Stimulated activated CD8-positive, alpha-beta memory T cell treated with anti-CD3 and anti-CD28 coated beads, Interleukin-15, amount 100 ng/mL, for 1 hour (primary cell): ENCODE measurements around the gene RPRD2.
A peak's percentile ranks its signal among the peaks of the same experiment; 100 is the strongest.
"Not testable (repeated sequence)": the region's sequence is repeated elsewhere in the genome, so short reads cannot be mapped to it uniquely, and the experiment has no call there.

Source experiments
- DNase-seq: peaks from one replicate; pipeline ENCODE4 v3.0.0-alpha.2; 2020; ENCODE audit warnings: low read depth

The RPRD2 gene

DNA sequence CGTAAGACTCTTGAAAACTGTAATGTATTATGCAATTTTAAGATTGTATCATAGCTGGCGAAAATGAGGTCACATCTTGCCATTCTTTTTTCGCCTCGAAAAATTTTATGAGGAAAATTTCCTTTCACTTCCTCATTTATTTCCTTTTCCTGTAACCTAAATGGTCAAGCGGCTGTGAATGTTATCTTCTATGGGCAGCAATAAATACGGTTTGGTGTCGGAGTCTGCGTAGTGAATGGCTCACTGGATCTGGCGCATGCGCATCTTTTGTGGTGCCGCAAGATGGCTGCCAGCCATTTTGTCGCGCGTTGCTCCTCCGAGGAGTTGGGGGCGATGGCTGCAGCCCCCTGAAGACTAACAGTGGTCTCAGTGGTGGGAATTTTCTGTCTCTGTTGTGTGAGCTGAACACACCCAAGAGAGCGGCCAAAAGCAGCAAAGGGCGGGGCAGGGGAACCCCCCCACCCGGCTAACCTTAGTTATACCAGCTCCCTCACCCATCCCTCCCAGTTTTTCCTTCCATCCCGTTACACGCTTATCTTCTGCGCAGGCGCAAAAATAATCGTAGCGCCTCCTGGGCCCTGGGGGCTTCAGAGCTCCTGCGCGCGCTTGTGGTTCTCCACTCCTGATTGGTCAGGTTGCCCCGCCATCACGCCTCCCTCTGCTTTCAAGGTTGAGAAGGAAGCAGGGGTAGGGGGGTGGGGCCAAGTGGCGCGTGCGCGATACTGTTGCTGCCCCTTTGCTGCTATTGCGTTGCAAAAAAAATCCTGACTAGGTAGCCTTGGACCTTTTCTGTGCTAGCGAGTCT lies at the start of gene RPRD2:
TSS of gene RPRD2 (plus strand) at position 722 of the 805 bp plus-strand sequence. CDS start 568 bp downstream, outside the sequence.
- peak; percentile 97 for DNase-seq

- DNase-seq: not testable (repeated sequence)
Observed at GRCh38 chr1:150314691-150315090, 49.3 kb upstream of the RPRD2 start.

DNA sequence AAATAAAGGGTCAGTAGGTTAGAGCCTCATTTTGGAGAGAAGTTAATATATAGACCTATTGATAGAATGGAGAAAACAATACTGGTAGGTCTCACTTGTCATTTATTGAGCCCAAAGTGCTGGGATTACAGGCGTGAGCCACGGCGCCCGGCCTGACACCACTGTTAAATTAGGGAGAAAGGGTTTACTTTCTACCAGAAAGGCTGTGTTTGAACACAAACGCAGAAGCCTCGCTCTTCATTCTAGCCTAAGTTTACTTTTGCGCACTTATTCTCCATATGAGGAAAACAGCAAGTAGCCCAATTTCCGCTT lies 43.3 kb upstream of the RPRD2 start:
- DNase-seq: no peak

DNA sequence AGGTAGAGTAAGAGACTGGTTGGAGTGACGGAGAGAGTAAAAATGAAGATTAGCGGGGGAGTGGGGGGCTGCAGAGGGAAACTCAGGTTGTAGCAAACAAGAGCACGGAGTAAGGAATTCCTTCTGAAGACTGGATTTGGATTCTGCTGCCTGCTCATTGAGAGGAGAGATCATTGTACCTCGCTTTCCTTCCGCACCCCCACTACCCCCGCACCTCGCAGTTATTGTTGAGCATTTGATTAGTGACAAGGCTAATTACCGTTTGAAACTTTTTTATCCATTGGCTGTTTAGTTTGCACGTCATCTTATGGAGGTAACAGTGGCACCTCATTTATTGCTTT lies 42.2 kb upstream of the RPRD2 start:
- no peak for DNase-seq

- no peak for DNase-seq
Observed at GRCh38 chr1:150322310-150322709, 41.6 kb upstream of the RPRD2 start.

DNA sequence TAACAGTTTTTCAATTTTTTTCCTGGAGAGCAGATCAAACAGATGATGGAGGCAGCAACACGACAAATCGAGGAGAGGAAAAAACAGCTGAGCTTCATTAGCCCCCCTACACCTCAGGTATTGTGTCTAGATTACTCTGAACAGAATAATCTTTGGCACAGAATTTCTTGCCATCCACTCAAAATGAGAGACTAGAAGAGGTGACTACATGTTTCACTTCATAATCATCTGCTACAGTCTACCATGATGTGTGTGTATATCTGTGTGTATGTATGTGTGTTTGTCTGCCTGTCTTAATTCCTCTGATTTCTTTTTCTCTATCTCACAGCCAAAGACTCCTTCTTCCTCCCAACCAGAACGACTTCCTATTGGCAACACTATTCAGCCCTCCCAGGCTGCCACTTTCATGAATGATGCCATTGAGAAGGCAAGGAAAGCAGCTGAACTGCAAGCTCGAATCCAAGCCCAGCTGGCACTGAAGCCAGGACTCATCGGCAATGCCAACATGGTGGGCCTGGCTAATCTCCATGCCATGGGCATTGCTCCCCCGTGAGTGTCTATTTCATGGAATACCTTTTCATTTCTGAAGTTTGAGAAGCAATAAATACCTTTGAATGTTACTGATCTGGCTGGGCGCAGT lies 31.2 kb upstream of the RPRD2 start:
- DNase-seq: no peak

GRCh38 chr1:150346316-150346715 lies 17.6 kb upstream of the RPRD2 start:
- no peak for DNase-seq

- no peak for DNase-seq
Observed at GRCh38 chr1:150352866-150353265, 11.1 kb upstream of the RPRD2 start.

DNA sequence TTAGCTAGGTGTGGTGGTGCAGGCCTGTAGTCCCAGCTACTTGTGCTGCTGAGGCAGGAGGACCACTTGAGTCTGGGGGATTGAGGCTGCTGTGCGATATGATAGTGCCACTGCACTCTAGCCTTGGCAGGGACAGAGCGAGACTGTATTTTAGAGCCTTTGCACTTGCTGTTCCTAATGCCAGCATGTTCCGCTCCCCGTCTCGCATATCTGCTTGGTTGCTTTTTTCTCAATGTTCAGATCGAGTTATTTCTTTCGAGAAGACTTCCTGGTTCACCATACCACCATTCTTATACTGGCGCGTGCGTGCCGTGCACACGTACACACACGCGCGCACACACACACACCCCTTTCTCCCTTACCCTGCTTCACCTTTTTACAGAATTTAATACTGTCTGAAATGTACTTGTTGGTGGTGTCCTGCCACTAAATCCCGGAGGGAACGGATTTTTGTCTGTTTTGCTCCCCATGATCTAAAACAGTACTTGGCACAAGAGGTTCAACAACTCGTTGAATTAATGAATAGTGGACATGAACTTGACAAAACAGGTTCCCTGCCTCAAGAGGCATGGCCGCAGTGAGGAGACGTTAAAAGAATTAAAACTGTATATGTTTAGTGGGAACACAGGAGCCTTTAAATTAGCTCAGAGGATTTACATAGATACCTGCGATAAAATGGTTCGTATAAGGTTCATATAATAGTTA lies 1.1 kb upstream of the RPRD2 start:
- DNase-seq: peak; percentile 2

DNA sequence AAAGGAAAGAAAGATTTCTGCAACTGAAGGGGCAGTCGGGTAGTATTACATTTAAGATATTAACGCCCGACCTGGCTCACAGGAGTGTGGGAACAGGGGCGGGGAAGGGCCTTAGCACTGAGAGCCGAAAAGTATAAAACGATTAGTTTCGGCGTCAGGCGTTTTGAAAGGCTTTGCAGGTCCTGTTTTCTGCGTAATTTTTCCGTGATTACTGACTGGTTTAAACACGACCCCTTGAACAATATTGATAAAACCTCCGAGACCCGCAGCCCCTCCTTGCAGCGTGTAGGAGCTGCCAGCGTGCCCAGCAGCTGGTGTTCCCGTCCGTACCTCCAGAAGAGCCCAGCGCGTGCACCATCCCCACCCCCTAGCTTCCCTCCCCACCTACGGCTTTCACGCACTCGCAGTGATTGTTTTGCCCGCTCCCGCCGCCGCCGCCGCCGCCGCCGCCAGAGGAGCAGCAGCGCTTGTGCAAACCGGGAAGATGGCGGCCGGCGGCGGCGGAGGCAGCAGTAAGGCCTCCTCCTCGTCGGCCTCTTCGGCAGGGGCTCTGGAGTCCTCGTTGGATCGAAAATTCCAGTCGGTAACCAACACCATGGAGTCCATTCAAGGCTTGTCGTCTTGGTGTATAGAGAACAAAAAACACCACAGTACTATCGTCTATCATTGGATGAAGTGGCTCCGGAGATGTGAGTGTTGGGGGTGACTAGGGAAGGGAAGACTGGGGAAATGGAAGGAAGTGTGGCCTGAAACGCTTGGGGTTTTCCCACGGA lies 470 bp downstream of the RPRD2 start:
- DNase-seq: peak; percentile 52

- DNase-seq: no peak
Observed at GRCh38 chr1:150365941-150366340, 2.0 kb downstream of the RPRD2 start.

DNA sequence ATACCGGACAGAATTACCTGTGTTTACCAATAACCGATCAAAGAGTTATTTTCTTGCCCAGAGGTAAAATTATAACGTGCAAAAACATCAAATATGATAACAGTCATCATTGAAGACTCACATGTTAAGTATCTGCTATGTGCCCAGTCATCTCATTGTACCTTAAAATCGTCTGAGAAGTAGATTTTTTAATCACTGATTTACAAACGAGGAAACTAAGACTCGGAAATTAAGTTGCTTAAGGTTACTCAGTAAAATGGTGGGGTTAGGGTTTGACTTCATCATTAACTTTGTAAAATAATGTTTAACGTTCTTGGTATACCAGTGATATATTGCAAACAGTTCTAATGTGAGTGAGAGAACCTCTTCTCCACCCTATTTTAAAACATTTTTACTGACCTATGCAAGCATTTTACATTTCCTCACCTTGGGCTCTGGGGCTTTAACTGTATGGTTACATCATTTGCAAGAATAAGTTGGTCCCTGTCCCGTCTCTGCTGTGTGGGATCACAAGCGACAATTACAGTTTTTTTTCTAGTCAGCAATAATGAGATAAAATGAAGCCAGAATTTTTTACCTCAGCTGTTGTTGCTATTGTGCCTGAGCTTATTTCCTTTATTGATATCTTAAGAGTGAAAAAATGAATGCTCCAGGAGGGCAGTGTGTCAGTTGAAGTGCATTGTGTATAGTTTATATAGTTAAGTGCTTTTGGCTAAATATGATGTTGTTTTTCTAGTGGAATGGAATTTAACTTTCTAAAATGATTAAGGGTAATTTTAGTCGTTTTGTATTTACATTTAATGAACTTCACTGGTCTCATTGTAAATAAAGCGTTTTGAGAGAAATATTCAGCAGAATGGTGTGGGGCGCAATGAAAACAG lies 2.7 kb downstream of the RPRD2 start:
- no peak for DNase-seq

- DNase-seq: no peak
Observed at GRCh38 chr1:150371110-150371509, 7.2 kb downstream of the RPRD2 start.

GRCh38 chr1:150372580-150372979 lies 8.6 kb downstream of the RPRD2 start:
- no peak for DNase-seq

- DNase-seq: no peak
Observed at GRCh38 chr1:150376110-150376509, 12.2 kb downstream of the RPRD2 start.

DNA sequence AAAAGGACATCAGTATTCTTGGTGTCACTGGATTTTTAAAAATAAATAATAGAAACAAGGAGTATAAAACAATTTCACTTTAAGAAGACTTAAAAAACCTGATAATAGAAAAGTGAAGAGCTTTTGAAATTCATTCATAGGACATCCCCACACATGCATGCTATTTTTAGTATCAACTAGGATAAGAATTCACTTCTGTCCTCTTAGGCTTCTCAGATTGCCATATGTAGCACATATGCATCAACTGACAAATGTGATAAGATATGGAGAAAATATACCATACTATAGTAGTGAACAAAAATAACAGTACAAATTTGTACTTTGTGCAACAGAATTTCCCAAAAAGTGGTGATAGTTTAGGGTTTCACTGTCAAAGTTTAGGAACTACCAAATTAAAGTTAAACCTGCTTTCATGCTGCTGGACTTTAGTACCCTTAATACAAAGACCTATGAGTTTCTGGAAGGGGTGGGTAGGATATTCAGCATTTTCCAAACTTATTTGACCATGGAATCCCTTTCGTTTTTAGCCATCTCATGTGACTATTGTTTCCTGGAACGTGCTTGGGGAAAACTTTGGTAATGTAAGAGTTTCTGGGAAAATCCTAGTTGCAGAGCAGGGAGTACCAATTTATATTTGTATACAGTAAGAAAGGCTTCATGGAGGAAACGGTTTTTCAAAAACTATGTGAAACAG lies 19.8 kb downstream of the RPRD2 start:
- no peak for DNase-seq

GRCh38 chr1:150385537-150386445 lies 21.8 kb downstream of the RPRD2 start:
- DNase-seq: no peak

GRCh38 chr1:150386592-150386991 lies 22.6 kb downstream of the RPRD2 start:
- DNase-seq: no peak

- no peak for DNase-seq
Observed at GRCh38 chr1:150387200-150387599, 23.3 kb downstream of the RPRD2 start.

GRCh38 chr1:150388241-150388640 lies 24.3 kb downstream of the RPRD2 start:
- DNase-seq: no peak
